CD14-positive monocyte (primary cell): ENCODE results near the gene HSPA2. TPM values are rescaled to one million over a fixed set of nuclear protein-coding genes. Genes with fewer than 3 reads are reported as not detected.
A peak's percentile ranks its signal among the peaks of the same experiment; 100 is the strongest.

ENCODE experiments used
- DNase-seq, 3 donors: peaks; one replicate each; pipeline ENCODE4 v3.0.0-alpha.2; 2011 to 2022
- H2AFZ ChIP-seq: 2 replicates; pipeline ENCODE4 v1.6.0; 2012; ENCODE audit warnings: mild to moderate bottlenecking, low read depth, low read length, inconsistent platforms; ENCODE audit not compliant: insufficient read depth, poor library complexity, severe bottlenecking
- H3K27ac ChIP-seq, 2 donors: 1 replicate in 1 of 2; 2 replicates in 1 of 2; pipeline ENCODE4 v1.5.1; 2012 to 2013; ENCODE audit warnings: low read length in 2 of 2, control low read depth in 1 of 2, inconsistent platforms in 1 of 2, low read depth in 1 of 2, mild to moderate bottlenecking in 1 of 2
- H3K27me3 ChIP-seq, 2 donors: one replicate each; pipeline versions ENCODE4 v1.6.0 to v1.6.1; 2011 to 2013; ENCODE audit warnings: low read length in 2 of 2; ENCODE audit not compliant: control insufficient read depth in 2 of 2, insufficient read depth in 2 of 2
- H3K36me3 ChIP-seq, 2 donors: replicated peaks in 1 of 2; 1 replicate in 1 of 2; 2 replicates in 1 of 2; pipeline versions ENCODE4 v1.5.1 to v1.6.1; 2012 to 2013; ENCODE audit warnings: low read length in 2 of 2, control low read depth in 1 of 2, inconsistent platforms in 1 of 2, mild to moderate bottlenecking in 1 of 2; ENCODE audit not compliant: insufficient read depth in 2 of 2, control insufficient read depth in 1 of 2
- H3K4me1 ChIP-seq, 2 donors: 1 replicate in 1 of 2; 2 replicates in 1 of 2; pipeline versions ENCODE4 v1.5.1 to v1.6.1; 2012 to 2013; ENCODE audit warnings: low read length in 2 of 2, control low read depth in 1 of 2, inconsistent platforms in 1 of 2, mild to moderate bottlenecking in 1 of 2, moderate library complexity in 1 of 2; ENCODE audit not compliant: insufficient read depth in 2 of 2, control insufficient read depth in 1 of 2
- H3K4me2 ChIP-seq: replicated peaks from 2 replicates; pipeline ENCODE3; 2012; ENCODE audit warnings: low read length, moderate library complexity, mild to moderate bottlenecking; ENCODE audit not compliant: poor library complexity, severe bottlenecking; ENCODE audit errors: extremely low read depth
- H3K4me3 ChIP-seq, 3 experiments: fragments of 200-600 bp in 1 of 3; sonication (generic) in 1 of 3; replicated peaks in 1 of 3; 1 replicate in 2 of 3; 2 replicates in 1 of 3; pipeline ENCODE4 v1.5.1; 2011 to 2013; ENCODE audit warnings: low read length in 3 of 3, mild to moderate bottlenecking in 3 of 3, control low read depth in 2 of 3, low read depth in 2 of 3, inconsistent platforms in 1 of 3, moderate library complexity in 1 of 3
- H3K79me2 ChIP-seq: 2 replicates; pipeline ENCODE4 v1.6.0; 2012; ENCODE audit warnings: mild to moderate bottlenecking, control low read depth, inconsistent platforms, low read length, moderate library complexity; ENCODE audit not compliant: insufficient read depth
- H3K9ac ChIP-seq: 2 replicates; pipeline ENCODE4 v1.6.0; 2017; ENCODE audit warnings: low read length, mild to moderate bottlenecking; ENCODE audit not compliant: insufficient read depth, poor library complexity, severe bottlenecking
- H3K9me3 ChIP-seq, 2 donors: replicated peaks in 1 of 2; 1 replicate in 1 of 2; 2 replicates in 1 of 2; pipeline versions ENCODE4 v1.5.1 to v1.6.1; 2012 to 2013; ENCODE audit warnings: low read length in 2 of 2, control low read depth in 1 of 2; ENCODE audit not compliant: control insufficient read depth in 1 of 2, insufficient read depth in 1 of 2
- H4K20me1 ChIP-seq: 2 replicates; pipeline ENCODE4 v1.6.0; 2012; ENCODE audit warnings: mild to moderate bottlenecking, low read length, control low read depth, moderate library complexity; ENCODE audit not compliant: insufficient read depth
- H3K27ac Mint-ChIP-seq, 7 donors: one replicate each; pipeline ENCODE4 v1.8.0; 2020; ENCODE audit warnings: mild to moderate bottlenecking in 7 of 7, mixed read lengths in 7 of 7, moderate library complexity in 6 of 7, inconsistent platforms in 2 of 7
- H3K27me3 Mint-ChIP-seq, 3 donors: one replicate each; pipeline ENCODE4 v1.8.0; 2021 to 2022; ENCODE audit warnings: low read depth in 3 of 3, mild to moderate bottlenecking in 3 of 3, mixed read lengths in 3 of 3, moderate library complexity in 3 of 3, inconsistent platforms in 1 of 3
- H3K36me3 Mint-ChIP-seq, 2 donors: one replicate each; pipeline ENCODE4 v1.8.0; 2020; ENCODE audit warnings: mixed read lengths in 2 of 2, inconsistent platforms in 1 of 2, mild to moderate bottlenecking in 1 of 2
- H3K4me1 Mint-ChIP-seq: one replicate; pipeline ENCODE4 v1.8.0; 2020; ENCODE audit warnings: mild to moderate bottlenecking, mixed read lengths
- H3K4me3 Mint-ChIP-seq, 2 donors: one replicate each; pipeline ENCODE4 v1.8.0; 2020; ENCODE audit warnings: mild to moderate bottlenecking in 2 of 2, mixed read lengths in 2 of 2, moderate library complexity in 1 of 2
- H3K9me3 Mint-ChIP-seq, 7 donors: one replicate each; pipeline ENCODE4 v1.8.0; 2020 to 2022; ENCODE audit warnings: mixed read lengths in 7 of 7, mild to moderate bottlenecking in 6 of 7, moderate library complexity in 6 of 7, inconsistent platforms in 2 of 7
- CTCF ChIP-seq: fragments of 200-600 bp; IDR thresholded peaks from one replicate; pipeline ENCODE4 v1.8.0; 2022; ENCODE audit warnings: antibody characterized with exemption, mild to moderate bottlenecking
- WGBS: methylation state at CpG from one replicate; pipeline ENCODE4 v1.1.5; 2013; ENCODE audit warnings: missing lambda C conversion rate; ENCODE audit not compliant: insufficient coverage; 5-methylcytosine and 5-hydroxymethylcytosine counted together
- intact Hi-C, 2 donors: fragments of 100-400 bp; cut with micrococcal nuclease; formaldehyde crosslinking; loops; one replicate each; pipeline versions ENCODE4 v1.15.0 to v1.15.1; 2023
- polyA plus RNA-seq, 3 donors: library from polyadenylated mRNA; depleted of rRNA in 1 of 3; unstranded in 2 of 3; stranded (reverse) in 1 of 3; fragments of 300-500 nt in 2 of 3; fragments of >200 nt in 1 of 3; fragmentation: Illumina TruSeq in 2 of 3; gene quantifications; 1 replicate in 2 of 3; 2 replicates in 1 of 3; pipeline ENCODE4 v1.2.3, GENCODE V29; 2012 to 2021

Gene HSPA2
- polyA plus RNA-seq, 3 donors = 0.17 to 0.41 TPM; not detected in 1

- peaks cover 0 to 2% (median 2%) of the 10 kb centered on the region in 3 donors for H3K27me3 Mint-ChIP-seq
- Histone ChIP-seq H3K36me3 (no peaks in the 10 kb centered on the region), H2AFZ (no peak overlapping the region), H4K20me1 (peaks cover 83% of the 10 kb centered on the region), H3K27me3 (no peaks in the 10 kb centered on the region), H3K4me1 (peaks cover 57 to 75% of the 10 kb centered on the region in 2 donors), H3K79me2 (peaks cover 85% of the 10 kb centered on the region), H3K9me3 (no peaks in the 10 kb centered on the region), H3K27ac (no peak overlapping the region), H3K9ac (no peak overlapping the region), H3K4me2 (peak overlapping the region; percentile 2), H3K4me3 (no peak overlapping the region)
- H3K9me3 Mint-ChIP-seq = no peaks in the 10 kb centered on the region
- WGBS = 36% methylated on average over 1 of the region's 1 CpG
- H3K36me3 Mint-ChIP-seq = no peaks in the 10 kb centered on the region
- intact Hi-C loops = loop anchor here (5.0 to 10.0 kb wide), 2 partner anchors 34 to 147 kb away; partner anchors contain the start of gene HSPA2 (in 1 of the 2)
- peak overlapping the region; percentile 35 to 47 for H3K4me3 Mint-ChIP-seq
- peak in 2 of 3 donors; percentile 11 to 28 for DNase-seq
- H3K27ac Mint-ChIP-seq = peak overlapping the region in 5 of 7 donors; percentile 47 to 85 (median 69)
- TF ChIP-seq CTCF = no peak
- peaks cover 66% of the 10 kb centered on the region for H3K4me1 Mint-ChIP-seq
Observed at GRCh38 chr14:64508215-64508776, 32.2 kb upstream of the HSPA2 start.

- Histone ChIP-seq H3K4me2 (no peak overlapping the region), H3K79me2 (peaks cover 92% of the 10 kb centered on the region), H3K9me3 (no peaks in the 10 kb centered on the region), H4K20me1 (peaks cover 91% of the 10 kb centered on the region), H3K27me3 (no peaks in the 10 kb centered on the region), H3K36me3 (no peaks in the 10 kb centered on the region), H2AFZ (no peak overlapping the region), H3K9ac (no peak overlapping the region), H3K4me1 (peaks cover 57 to 74% of the 10 kb centered on the region in 2 donors), H3K27ac (no peak overlapping the region), H3K4me3 (no peak overlapping the region)
- intact Hi-C loops = loop anchor here (5.0 to 10.0 kb wide), 2 partner anchors 33 to 146 kb away; partner anchors contain the start of gene HSPA2 (in 1 of the 2)
- Mint-ChIP-seq H3K4me3 (no peak overlapping the region), H3K4me1 (peaks cover 66% of the 10 kb centered on the region), H3K27me3 (peaks cover 0 to 2% (median 2%) of the 10 kb centered on the region in 3 donors), H3K36me3 (peaks cover 0 to 2% of the 10 kb centered on the region in 2 donors), H3K27ac (peak overlapping the region in 1 of 7 donors; percentile 50), H3K9me3 (no peaks in the 10 kb centered on the region)
- no peak for DNase-seq
- WGBS = 100% methylated on average over 6 of the region's 8 CpGs
- TF ChIP-seq CTCF = no peak
Observed at GRCh38 chr14:64509036-64509435, 31.5 kb upstream of the HSPA2 start.
